ENCODE results near the gene CIC.

Gene CIC

GRCh38 chr19:42267644-42268141 is 1.4 kb upstream of the CIC start:
- peaks cover 23% of the 10 kb centered on the region for H3K4me1 ChIP-seq (ENCODE audit: control insufficient read depth, insufficient read depth, low read length)
- peak overlapping the region; percentile 79 for H3K4me2 ChIP-seq (ENCODE audit: low read length)
- H3K36me3 ChIP-seq (ENCODE audit: insufficient read depth, low read length), result no peaks in the 10 kb centered on the region
- H3K9ac ChIP-seq (ENCODE audit: low read depth, low read length), result peak overlapping the region; percentile 94
- no peaks in the 10 kb centered on the region for H3K9me3 ChIP-seq (replicated peaks; ENCODE audit: low read length)
- H3K4me3 ChIP-seq (ENCODE audit: low read length), result peak overlapping the region; percentile 90
- no peaks in the 10 kb centered on the region for H3K27me3 ChIP-seq (ENCODE audit: control insufficient read depth, insufficient read depth, low read length)

GRCh38 chr19:42268142-42268703 is 829 bp upstream of the CIC start:
- Histone ChIP-seq H3K9me3 (replicated peaks; ENCODE audit: low read length) (no peaks in the 10 kb centered on the region), H3K4me1 (ENCODE audit: control insufficient read depth, insufficient read depth, low read length) (peaks cover 23% of the 10 kb centered on the region), H3K27me3 (ENCODE audit: control insufficient read depth, insufficient read depth, low read length) (no peaks in the 10 kb centered on the region), H3K4me2 (ENCODE audit: low read length) (peak overlapping the region; percentile 79), H3K9ac (ENCODE audit: low read depth, low read length) (peak overlapping the region; percentile 94), H3K4me3 (ENCODE audit: low read length) (peak overlapping the region; percentile 90), H3K36me3 (ENCODE audit: insufficient read depth, low read length) (peaks cover 3% of the 10 kb centered on the region)

GRCh38 chr19:42269478-42270345 is 660 bp downstream of the CIC start:
- Histone ChIP-seq H3K27me3 (ENCODE audit: control insufficient read depth, insufficient read depth, low read length) (no peaks in the 10 kb centered on the region), H3K4me2 (ENCODE audit: low read length) (peak overlapping the region; percentile 98), H3K9me3 (replicated peaks; ENCODE audit: low read length) (no peaks in the 10 kb centered on the region), H3K4me1 (ENCODE audit: control insufficient read depth, insufficient read depth, low read length) (peaks cover 24% of the 10 kb centered on the region), H3K9ac (ENCODE audit: low read depth, low read length) (peak overlapping the region; percentile 95), H3K36me3 (ENCODE audit: insufficient read depth, low read length) (peaks cover 18% of the 10 kb centered on the region), H3K4me3 (ENCODE audit: low read length) (peak overlapping the region; percentile 81)

- Histone ChIP-seq H3K4me1 (ENCODE audit: control insufficient read depth, insufficient read depth, low read length) (peaks cover 31% of the 10 kb centered on the region), H3K9ac (ENCODE audit: low read depth, low read length) (peak overlapping the region; percentile 95), H3K27me3 (ENCODE audit: control insufficient read depth, insufficient read depth, low read length) (no peaks in the 10 kb centered on the region)
Observed at GRCh38 chr19:42270346-42271044, 1.4 kb downstream of the CIC start.

GRCh38 chr19:42271045-42271419 is 2.0 kb downstream of the CIC start:
- H3K4me2 ChIP-seq (ENCODE audit: low read length), result peak overlapping the region; percentile 98
- peak overlapping the region; percentile 81 for H3K4me3 ChIP-seq (ENCODE audit: low read length)
- peaks cover 33% of the 10 kb centered on the region for H3K4me1 ChIP-seq (ENCODE audit: control insufficient read depth, insufficient read depth, low read length)
- peaks cover 25% of the 10 kb centered on the region for H3K36me3 ChIP-seq (ENCODE audit: insufficient read depth, low read length)
- H3K27me3 ChIP-seq (ENCODE audit: control insufficient read depth, insufficient read depth, low read length), result no peaks in the 10 kb centered on the region
- peak overlapping the region; percentile 95 for H3K9ac ChIP-seq (ENCODE audit: low read depth, low read length)
- H3K9me3 ChIP-seq (replicated peaks; ENCODE audit: low read length), result no peaks in the 10 kb centered on the region

More at GRCh38 chr19:42270346-42271044, 1.4 kb downstream of the CIC start:
- Histone ChIP-seq H3K9me3 (replicated peaks; ENCODE audit: low read length) (no peaks in the 10 kb centered on the region), H3K4me3 (ENCODE audit: low read length) (peak overlapping the region; percentile 81), H3K36me3 (ENCODE audit: insufficient read depth, low read length) (peaks cover 25% of the 10 kb centered on the region), H3K4me2 (ENCODE audit: low read length) (peak overlapping the region; percentile 98)

GRCh38 chr19:42271861-42272534 is 2.9 kb downstream of the CIC start:
- H3K4me3 ChIP-seq (ENCODE audit: low read length), result no peak overlapping the region
- peaks cover 42% of the 10 kb centered on the region for H3K4me1 ChIP-seq (ENCODE audit: control insufficient read depth, insufficient read depth, low read length)
- peaks cover 31% of the 10 kb centered on the region for H3K36me3 ChIP-seq (ENCODE audit: insufficient read depth, low read length)
- H3K27me3 ChIP-seq (ENCODE audit: control insufficient read depth, insufficient read depth, low read length), result no peaks in the 10 kb centered on the region
- H3K9me3 ChIP-seq (replicated peaks; ENCODE audit: low read length), result no peaks in the 10 kb centered on the region
- H3K4me2 ChIP-seq (ENCODE audit: low read length), result no peak overlapping the region
- H3K9ac ChIP-seq (ENCODE audit: low read depth, low read length), result no peak overlapping the region

- H3K9ac ChIP-seq (ENCODE audit: low read depth, low read length), result no peak overlapping the region
- peaks cover 31% of the 10 kb centered on the region for H3K36me3 ChIP-seq (ENCODE audit: insufficient read depth, low read length)
- H3K9me3 ChIP-seq (replicated peaks; ENCODE audit: low read length), result no peaks in the 10 kb centered on the region
- no peak overlapping the region for H3K4me2 ChIP-seq (ENCODE audit: low read length)
- H3K4me3 ChIP-seq (ENCODE audit: low read length), result no peak overlapping the region
- H3K27me3 ChIP-seq (ENCODE audit: control insufficient read depth, insufficient read depth, low read length), result no peaks in the 10 kb centered on the region
- peaks cover 46% of the 10 kb centered on the region for H3K4me1 ChIP-seq (ENCODE audit: control insufficient read depth, insufficient read depth, low read length)
Observed at GRCh38 chr19:42272535-42272897, 3.5 kb downstream of the CIC start.

GRCh38 chr19:42272989-42273406 is 3.9 kb downstream of the CIC start:
- no peak overlapping the region for H3K9ac ChIP-seq (ENCODE audit: low read depth, low read length)
- H3K4me3 ChIP-seq (ENCODE audit: low read length), result no peak overlapping the region
- H3K9me3 ChIP-seq (replicated peaks; ENCODE audit: low read length), result no peaks in the 10 kb centered on the region
- H3K4me1 ChIP-seq (ENCODE audit: control insufficient read depth, insufficient read depth, low read length), result peaks cover 46% of the 10 kb centered on the region
- no peak overlapping the region for H3K4me2 ChIP-seq (ENCODE audit: low read length)
- H3K36me3 ChIP-seq (ENCODE audit: insufficient read depth, low read length), result peaks cover 31% of the 10 kb centered on the region
- no peaks in the 10 kb centered on the region for H3K27me3 ChIP-seq (ENCODE audit: control insufficient read depth, insufficient read depth, low read length)

GRCh38 chr19:42273407-42274064 is 4.5 kb downstream of the CIC start:
- no peaks in the 10 kb centered on the region for H3K9me3 ChIP-seq (replicated peaks; ENCODE audit: low read length)
- H3K36me3 ChIP-seq (ENCODE audit: insufficient read depth, low read length), result peaks cover 31% of the 10 kb centered on the region
- H3K9ac ChIP-seq (ENCODE audit: low read depth, low read length), result no peak overlapping the region
- H3K4me1 ChIP-seq (ENCODE audit: control insufficient read depth, insufficient read depth, low read length), result peaks cover 52% of the 10 kb centered on the region
- H3K4me3 ChIP-seq (ENCODE audit: low read length), result no peak overlapping the region
- H3K4me2 ChIP-seq (ENCODE audit: low read length), result no peak overlapping the region
- H3K27me3 ChIP-seq (ENCODE audit: control insufficient read depth, insufficient read depth, low read length), result no peaks in the 10 kb centered on the region

GRCh38 chr19:42274065-42274682 is 5.1 kb downstream of the CIC start:
- Histone ChIP-seq H3K4me3 (ENCODE audit: low read length) (no peak overlapping the region), H3K9me3 (replicated peaks; ENCODE audit: low read length) (no peaks in the 10 kb centered on the region), H3K9ac (ENCODE audit: low read depth, low read length) (no peak overlapping the region), H3K4me1 (ENCODE audit: control insufficient read depth, insufficient read depth, low read length) (peaks cover 58% of the 10 kb centered on the region), H3K4me2 (ENCODE audit: low read length) (no peak overlapping the region), H3K36me3 (ENCODE audit: insufficient read depth, low read length) (peaks cover 31% of the 10 kb centered on the region), H3K27me3 (ENCODE audit: control insufficient read depth, insufficient read depth, low read length) (no peaks in the 10 kb centered on the region)

Measured in skeletal muscle satellite cell (primary cell).